Neural cell (in vitro differentiated cells): ENCODE results near the gene PLA2G4E.

Experiments
- CTCF ChIP-seq: fragments of 450-650 bp; IDR thresholded peaks from 2 replicates; pipeline ENCODE4 v1.5.1; 2014; ENCODE audit warnings: antibody characterized with exemption, mild to moderate bottlenecking, moderate library complexity; ENCODE audit not compliant: poor library complexity, severe bottlenecking
- EP300 ChIP-seq: fragments of 450-650 bp; conservative IDR thresholded peaks from 2 replicates; pipeline ENCODE4 v1.6.1; 2014; ENCODE audit warnings: antibody characterized with exemption, mild to moderate bottlenecking, moderate library complexity; ENCODE audit not compliant: poor library complexity, severe bottlenecking
- EZH2 ChIP-seq: fragments of 200-600, 300-800 bp; shearing (Covaris generic), sonication (generic); IDR thresholded peaks from 2 replicates; pipeline ENCODE4 v1.6.1; 2014; ENCODE audit warnings: antibody characterized with exemption, low read length, borderline replicate concordance, mild to moderate bottlenecking; ENCODE audit not compliant: insufficient read depth, poor library complexity, severe bottlenecking
- MXI1 ChIP-seq: fragments of 450-650 bp; conservative IDR thresholded peaks from 2 replicates; pipeline ENCODE4 v1.6.1; 2014; ENCODE audit warnings: antibody characterized with exemption, mild to moderate bottlenecking; ENCODE audit not compliant: poor library complexity, severe bottlenecking
- POLR2AphosphoS5 ChIP-seq: IDR thresholded peaks from 2 replicates; pipeline ENCODE4 v1.6.1; 2012
- RAD21 ChIP-seq: fragments of 450-650 bp; conservative IDR thresholded peaks from 2 replicates; pipeline ENCODE4 v1.6.1; 2014; ENCODE audit warnings: antibody characterized with exemption, mild to moderate bottlenecking, moderate library complexity
- REST ChIP-seq: IDR thresholded peaks from 2 replicates; pipeline ENCODE4 v1.6.1; 2012; ENCODE audit warnings: borderline replicate concordance
- SMC3 ChIP-seq: fragments of 450-650 bp; conservative IDR thresholded peaks from 2 replicates; pipeline ENCODE4 v1.6.1; 2014; ENCODE audit warnings: antibody characterized with exemption, mild to moderate bottlenecking, moderate library complexity; ENCODE audit not compliant: poor library complexity
- TAF1 ChIP-seq: IDR thresholded peaks from 2 replicates; pipeline ENCODE4 v1.6.1; 2012; ENCODE audit warnings: low read depth

GRCh38 chr15:42032376-42033213 lies 11.8 kb upstream of the PLA2G4E start:
- no peak for TF ChIP-seq SMC3
- no peak for TF ChIP-seq MXI1
- TF ChIP-seq CTCF = no peak
- TF ChIP-seq REST = no peak
- TF ChIP-seq EZH2 = no peak
- TF ChIP-seq RAD21 = no peak
- TF ChIP-seq EP300 = no peak
- no peak for TF ChIP-seq POLR2AphosphoS5
- TF ChIP-seq TAF1 = no peak
